ENCODE data around the gene FGD5.

FGD5 gene

GRCh38 chr3:14824646-14825045, 5.9 kb downstream of the FGD5 start:
- DNase-seq (ENCODE audit: low read depth in 2 of 2): no peak

- no peak for DNase-seq (ENCODE audit: low read depth in 2 of 2)
Measured at GRCh38 chr3:14826069-14826468, 7.3 kb downstream of the FGD5 start.

GRCh38 chr3:14827776-14828175, 9.0 kb downstream of the FGD5 start:
- DNase-seq (ENCODE audit: low read depth in 2 of 2): no peak

DNA sequence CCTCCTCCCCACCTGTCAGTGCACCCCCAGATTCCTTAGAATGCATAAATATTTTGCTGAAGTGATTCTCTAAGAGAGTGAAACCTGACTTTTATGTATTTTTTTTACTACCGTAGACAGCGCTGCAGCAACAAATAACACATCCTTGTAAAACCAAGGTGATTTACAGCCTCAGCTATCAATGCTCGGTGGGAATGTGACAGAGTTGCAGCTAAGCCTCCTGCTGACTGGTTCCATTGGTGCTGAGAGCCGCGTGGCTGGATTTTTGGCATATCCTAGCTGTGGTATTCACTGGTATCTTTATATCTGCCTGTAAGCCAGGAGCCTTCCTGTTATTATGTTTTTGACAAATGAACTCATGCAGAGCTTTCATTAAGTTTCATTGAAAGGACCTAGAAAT, 11.0 kb downstream of the FGD5 start:
- DNase-seq (ENCODE audit: low read depth in 2 of 2): no peak

GRCh38 chr3:14831916-14832450, 13.2 kb downstream of the FGD5 start:
- no peak for DNase-seq (ENCODE audit: low read depth in 2 of 2)

GRCh38 chr3:14832975-14833722, 14.4 kb downstream of the FGD5 start:
- DNase-seq (ENCODE audit: low read depth in 2 of 2): no peak

DNA sequence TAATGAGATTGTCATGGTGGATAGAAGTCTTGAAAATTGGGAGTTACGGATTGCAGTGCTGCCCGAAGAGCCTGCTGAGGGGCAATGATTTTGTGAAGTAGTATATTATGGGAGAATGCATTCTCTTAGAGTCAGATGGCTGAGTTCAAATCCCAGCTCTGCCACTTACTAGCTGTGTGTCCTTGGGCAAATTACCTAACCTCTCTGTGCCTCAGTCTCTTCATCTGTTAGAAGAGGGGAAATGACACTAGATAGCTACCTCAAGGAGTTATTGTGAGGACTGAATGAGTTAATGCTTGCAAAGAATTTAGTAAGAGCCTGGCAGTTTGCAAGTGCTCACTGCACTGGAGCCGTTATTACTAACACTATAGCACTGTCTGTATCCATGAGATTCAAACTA, 15.4 kb downstream of the FGD5 start:
- DNase-seq (ENCODE audit: low read depth in 2 of 2): no peak

DNA sequence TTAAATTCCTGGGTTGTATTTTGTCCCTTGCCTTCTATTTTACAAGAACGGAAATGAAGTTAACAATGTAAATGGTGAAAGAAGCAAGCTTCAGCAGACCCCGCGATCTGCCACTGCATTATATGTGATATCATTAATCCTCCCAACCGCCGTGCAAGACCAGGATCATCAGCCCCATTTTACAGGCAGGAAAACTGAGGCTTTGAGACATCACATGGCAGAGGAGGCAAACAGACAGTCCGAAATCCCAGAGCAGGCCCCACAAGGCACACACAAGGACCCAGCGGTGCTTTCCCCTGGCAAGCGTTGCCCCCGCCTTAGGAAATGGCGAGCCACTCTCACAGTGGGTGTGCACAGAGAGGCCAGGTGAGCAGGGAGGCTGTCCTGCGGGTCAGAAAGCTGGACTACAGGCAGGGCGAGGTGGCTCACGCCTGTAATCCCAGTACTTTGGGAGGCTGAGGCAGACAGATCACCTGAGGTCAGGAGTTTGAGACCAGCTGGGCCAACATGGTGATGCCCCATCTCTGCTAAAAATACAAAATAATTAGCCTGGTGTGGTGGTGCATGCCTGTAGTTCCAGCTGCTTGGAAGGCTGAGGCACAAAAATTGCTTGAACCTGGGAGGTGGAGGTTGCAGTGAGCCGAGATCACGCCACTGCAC, 16.2 kb downstream of the FGD5 start:
- DNase-seq (ENCODE audit: low read depth in 2 of 2): no peak

DNA sequence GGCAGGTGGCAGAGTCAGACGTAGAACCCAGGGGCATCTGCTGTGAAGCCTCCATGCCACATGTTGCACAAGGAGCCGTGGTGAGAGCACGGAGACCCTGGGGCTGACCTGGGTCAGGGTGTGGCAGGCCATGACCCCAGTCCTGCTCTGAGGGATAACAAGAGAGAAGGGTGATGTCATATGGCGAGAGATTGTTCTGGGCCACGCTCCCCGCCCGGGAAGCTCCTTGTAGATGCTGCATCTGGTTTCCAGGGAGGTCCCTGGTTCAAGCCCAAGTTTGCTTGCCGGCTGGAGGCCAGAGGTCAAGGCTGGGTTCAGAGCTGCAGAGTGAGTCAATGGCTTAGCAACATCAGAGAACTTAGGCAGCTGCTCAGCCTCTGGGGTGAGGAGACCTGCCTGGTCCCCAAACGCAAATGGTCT, 17.3 kb downstream of the FGD5 start:
- no peak for DNase-seq (ENCODE audit: low read depth in 2 of 2)

DNA sequence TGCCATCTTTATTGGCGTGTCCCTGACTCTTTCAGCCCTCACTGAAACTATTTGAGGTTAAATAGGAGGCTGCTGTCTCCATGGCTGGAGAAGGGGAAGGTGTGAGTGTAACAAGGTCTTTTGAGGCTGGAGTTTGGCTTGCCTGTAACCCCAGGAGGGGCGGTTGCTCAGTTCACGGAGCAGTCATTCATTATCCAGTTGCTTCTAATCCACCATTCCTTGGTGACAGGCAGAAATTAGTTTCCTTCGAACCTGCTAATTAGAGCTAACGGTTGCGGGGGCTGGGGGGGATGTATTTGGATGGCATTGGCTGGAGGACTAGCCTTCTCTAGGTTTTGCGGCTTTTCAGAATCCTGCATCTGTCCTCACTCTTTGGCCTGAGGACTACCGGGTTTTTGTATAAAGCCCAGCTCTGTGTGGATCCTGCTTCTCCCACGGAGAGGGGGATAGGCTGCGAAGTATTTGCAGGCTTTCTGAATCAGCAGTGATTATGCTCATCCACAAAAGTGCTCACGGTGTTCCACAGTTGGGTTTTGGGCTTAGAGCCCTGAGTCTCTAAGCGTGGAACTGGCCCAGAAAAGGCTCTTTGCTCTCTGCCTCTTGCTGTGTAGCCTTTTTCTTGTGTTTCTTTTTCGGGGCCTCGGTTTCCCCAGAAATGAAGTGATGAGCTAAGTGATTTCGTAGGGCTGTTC, 18.6 kb downstream of the FGD5 start:
- DNase-seq (ENCODE audit: low read depth in 2 of 2): no peak

DNA sequence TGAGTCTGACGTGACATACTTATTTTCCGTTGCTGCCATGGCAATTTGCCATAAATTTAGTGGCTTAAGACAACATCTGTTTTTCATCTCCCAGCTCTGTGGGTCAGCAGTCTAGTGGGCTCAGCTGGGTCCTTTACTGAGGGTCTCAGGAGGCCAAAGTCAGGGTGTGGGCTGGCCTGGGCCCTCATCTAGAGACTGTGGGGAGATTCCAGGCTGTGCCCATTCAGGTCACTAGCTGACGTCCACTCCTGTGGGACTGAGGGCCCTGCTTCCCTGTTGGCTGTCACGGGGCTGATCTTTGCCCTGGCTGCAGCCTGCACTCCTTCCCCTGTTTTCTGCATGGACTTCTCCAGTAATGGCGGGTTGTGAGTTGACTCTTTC, 19.1 kb downstream of the FGD5 start:
- DNase-seq (ENCODE audit: low read depth in 2 of 2): no peak

DNA sequence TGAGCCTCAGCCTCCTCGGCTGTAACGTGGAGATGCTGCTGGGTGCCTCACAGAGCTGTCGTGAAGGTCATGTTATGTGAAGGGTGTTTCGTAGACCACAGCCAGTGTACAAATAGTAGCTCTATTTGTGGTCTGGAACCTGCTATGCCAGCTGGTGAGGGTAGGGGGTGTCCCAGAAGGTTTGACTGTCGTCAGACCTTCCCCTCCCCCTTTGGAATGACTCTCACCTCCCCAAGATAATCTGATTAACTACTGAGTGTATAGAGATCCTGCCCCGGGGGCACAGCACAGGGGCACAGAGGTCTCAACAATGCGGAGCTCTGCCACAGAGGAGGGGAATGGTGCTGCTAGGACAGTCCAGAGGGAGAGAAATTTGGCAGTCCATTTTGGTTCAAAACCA, 20.5 kb downstream of the FGD5 start:
- no peak for DNase-seq (ENCODE audit: low read depth in 2 of 2)

- DNase-seq (ENCODE audit: low read depth in 2 of 2): no peak
Measured at GRCh38 chr3:14841836-14842235, 23.1 kb downstream of the FGD5 start.

DNA sequence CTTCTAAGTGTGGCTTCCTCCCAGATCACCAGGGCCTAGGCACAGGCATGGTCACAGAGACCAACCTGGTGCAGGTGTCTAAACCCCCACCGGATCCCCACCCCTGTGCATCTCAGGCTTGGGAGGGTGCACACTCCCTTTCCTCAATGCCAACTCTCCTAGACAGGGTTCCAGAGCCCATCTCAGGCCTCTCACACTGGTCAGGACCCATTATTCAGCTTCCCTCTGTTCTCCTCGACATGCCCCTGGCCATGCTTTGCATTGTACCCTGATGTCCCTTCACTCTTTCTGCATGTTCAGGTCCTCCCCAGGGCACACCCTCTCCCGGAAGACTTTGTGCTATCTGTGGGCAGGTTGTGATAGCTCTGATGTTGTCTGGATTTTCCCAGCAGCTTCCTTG, 23.5 kb downstream of the FGD5 start:
- no peak for DNase-seq (ENCODE audit: low read depth in 2 of 2)

DNA sequence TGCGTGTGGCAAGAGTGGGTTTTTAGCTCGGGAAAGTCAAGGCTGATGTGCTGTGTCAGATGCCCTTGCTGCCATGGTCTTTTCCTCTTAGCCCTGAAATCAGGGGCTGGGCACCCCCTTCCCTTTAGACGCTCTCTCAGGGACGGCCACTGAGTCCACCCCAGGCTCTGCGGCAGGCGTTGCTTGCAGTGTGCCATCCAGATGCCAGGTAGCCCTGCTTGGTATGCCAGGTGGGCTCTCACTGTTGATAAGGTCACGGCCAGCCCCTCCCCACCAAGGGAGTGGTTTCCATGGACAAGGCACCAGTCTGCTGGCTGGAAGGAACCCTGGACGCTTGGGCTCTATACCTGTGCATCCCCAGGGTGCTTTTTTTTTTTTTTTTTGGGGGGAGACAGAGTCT, 24.6 kb downstream of the FGD5 start:
- DNase-seq (ENCODE audit: low read depth in 2 of 2): no peak

DNA sequence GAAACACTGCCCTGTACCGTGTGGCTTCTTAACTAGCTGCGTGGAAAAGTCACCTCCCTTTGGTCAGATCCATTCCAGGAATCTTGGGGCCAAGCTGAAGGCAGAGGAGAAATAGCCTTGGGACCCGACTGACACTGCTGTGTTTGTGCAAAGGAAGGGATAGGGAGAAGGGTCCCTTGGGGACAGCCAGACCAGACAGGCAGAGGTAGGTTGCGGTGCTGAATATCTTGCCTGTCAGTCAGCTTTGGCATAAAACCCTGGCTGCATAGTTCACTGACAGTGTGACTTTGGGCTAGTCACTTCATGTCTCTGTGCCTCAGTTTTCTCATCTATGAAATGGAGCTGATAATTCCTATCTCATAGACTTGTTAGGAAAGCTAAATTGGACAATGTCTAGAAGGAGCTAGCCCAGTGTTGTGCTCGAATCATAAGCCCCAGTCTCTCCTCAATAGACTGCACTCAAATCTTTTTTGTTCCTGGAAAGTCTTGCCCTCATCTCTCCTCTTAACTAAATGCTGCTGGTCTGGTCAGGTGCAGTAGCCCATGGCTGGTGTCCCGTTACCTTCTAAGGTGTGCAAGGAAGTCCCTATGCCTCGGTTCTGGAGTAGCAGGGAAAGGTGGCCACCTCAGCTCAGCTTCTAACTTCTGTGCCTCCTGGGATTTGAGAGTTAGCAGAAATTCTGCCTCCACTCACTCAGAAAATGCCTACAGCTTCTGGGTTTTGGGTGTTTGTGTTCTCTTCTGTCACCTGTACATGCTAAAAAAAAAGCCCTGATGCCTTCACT, 25.8 kb downstream of the FGD5 start:
- DNase-seq (ENCODE audit: low read depth in 2 of 2): no peak

- DNase-seq (ENCODE audit: low read depth in 2 of 2): no peak
Measured at GRCh38 chr3:14845180-14845579, 26.4 kb downstream of the FGD5 start.

DNA sequence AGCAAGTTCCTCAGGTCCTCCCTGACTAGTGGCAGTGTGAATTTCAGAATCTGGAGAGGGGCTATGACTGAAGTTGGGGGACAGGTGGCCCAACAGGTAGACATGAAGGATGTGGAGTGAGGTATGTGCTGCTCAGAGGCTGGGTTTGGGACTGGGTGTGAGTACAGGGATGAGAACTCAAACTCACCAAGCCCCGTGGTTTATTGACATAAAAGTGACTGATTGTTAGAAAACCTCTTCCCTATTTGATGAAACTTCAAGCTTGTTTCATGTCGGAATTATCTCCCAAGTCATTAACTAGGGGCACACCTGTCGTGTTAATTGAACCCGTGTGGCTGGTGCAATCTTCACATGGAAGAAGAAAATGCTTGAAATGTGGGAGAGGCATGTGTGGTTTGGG, 27.1 kb downstream of the FGD5 start:
- DNase-seq (ENCODE audit: low read depth in 2 of 2): no peak

DNA sequence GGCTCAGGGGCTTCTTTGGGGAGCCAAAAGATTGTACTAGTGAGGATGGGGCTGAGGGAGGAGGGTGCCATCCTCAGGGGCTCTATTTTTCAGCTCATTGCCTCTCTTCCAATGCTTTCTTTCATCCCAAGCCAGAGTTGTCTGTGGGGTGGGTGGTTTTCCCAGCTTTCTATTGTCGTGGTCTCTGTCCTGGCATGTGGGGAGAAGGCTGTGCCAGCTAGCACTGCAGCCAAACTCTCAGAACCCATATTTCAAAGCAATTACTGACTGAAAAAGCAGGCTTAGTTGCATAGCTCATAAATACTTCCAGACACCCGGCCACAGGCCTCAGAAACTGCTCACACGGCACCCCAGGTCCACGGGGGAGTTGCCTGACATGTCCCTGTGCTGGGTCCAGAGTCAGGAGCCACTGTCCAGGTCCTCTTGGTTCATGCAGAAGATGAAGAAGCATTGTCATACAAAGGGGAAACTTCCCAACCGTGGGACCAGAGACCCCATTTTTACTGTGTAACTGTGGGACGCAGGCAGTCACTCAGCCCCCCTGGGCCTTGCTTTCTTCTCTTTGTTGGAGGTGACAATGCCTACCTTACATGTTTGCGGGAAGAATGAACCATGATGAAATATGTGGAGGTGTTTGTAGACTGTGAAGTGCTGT, 27.6 kb downstream of the FGD5 start:
- DNase-seq (ENCODE audit: low read depth in 2 of 2): no peak

GRCh38 chr3:14847613-14848541, 29.1 kb downstream of the FGD5 start:
- DNase-seq (ENCODE audit: low read depth in 2 of 2): no peak

Measured in stimulated activated CD8-positive, alpha-beta memory T cell treated with anti-CD3 and anti-CD28 coated beads, Interleukin-7, amount 100 ng/mL, for 4 hours (primary cell).